GM12872 (cell line): ENCODE data around the gene DTNB.

ENCODE experiments used
- CTCF ChIP-seq: IDR thresholded peaks from 3 replicates; pipeline ENCODE4 v1.5.1; 2011; ENCODE audit warnings: low read depth, mild to moderate bottlenecking, low read length, moderate library complexity; ENCODE audit not compliant: insufficient read depth

DTNB gene

GRCh38 chr2:25709349-25709748 lies 36.0 kb upstream of the DTNB start:
- TF ChIP-seq CTCF = no peak

GRCh38 chr2:25707927-25708590 lies 34.7 kb upstream of the DTNB start:
- no peak for TF ChIP-seq CTCF

- TF ChIP-seq CTCF = no peak
These were observed 28.4 kb upstream of the DTNB start for GRCh38 chr2:25701801-25702200.

- peak; percentile 68 for TF ChIP-seq CTCF
These were observed 26.9 kb upstream of the DTNB start for GRCh38 chr2:25700221-25700660.

GRCh38 chr2:25699216-25699615 lies 25.8 kb upstream of the DTNB start:
- no peak for TF ChIP-seq CTCF

- no peak for TF ChIP-seq CTCF
These were observed 25.4 kb upstream of the DTNB start for GRCh38 chr2:25698752-25699151.

- no peak for TF ChIP-seq CTCF
These were observed 24.4 kb upstream of the DTNB start for GRCh38 chr2:25697559-25698341.
